Measurements from ENCODE around the gene MPHOSPH9. TPM values are rescaled to one million over a fixed set of nuclear protein-coding genes. Genes with fewer than 3 reads are reported as not detected.

Gene MPHOSPH9
- total and polyA plus RNA-seq, 2 of the 13 experiments (the other 11 are each of a cell fraction or from before 2014, with no cell fraction given) = 20.3 to 63.4 TPM

GRCh38 chr12:123232472-123232806 is 502 bp downstream of the MPHOSPH9 start (continued):
- 0 out of 2 replicates have a peak, but pooled peaks have one; percentile 60 for TF ChIP-seq ZNF280D (CRISPR knock-in tag; IDR thresholded peaks at IDR 0.05)
- TF ChIP-seq NR2F2 (IDR thresholded peaks at IDR 0.05; ENCODE audit: borderline replicate concordance, low read depth) = no peak
- no peak for TF ChIP-seq ZFP91 (CRISPR knock-in tag; IDR thresholded peaks at IDR 0.05; ENCODE audit: borderline replicate concordance)
- peak; percentile 21; the same call in 1 of the 2 replicates for TF ChIP-seq ZNF747 (CRISPR knock-in tag; IDR thresholded peaks at IDR 0.05; ENCODE audit: borderline replicate concordance)

GRCh38 chr12:123231931-123232330 is 1.0 kb downstream of the MPHOSPH9 start:
- peak overlapping the region; percentile 77 for H3K4me2 ChIP-seq (ENCODE audit: low read depth, low read length)
- peak overlapping the region; percentile 89 for H3K27ac ChIP-seq (ENCODE audit: extremely low read length, insufficient read depth, low read length)
- no peaks in the 10 kb centered on the region for H4K20me1 ChIP-seq (ENCODE audit: insufficient read depth, low read length)
- H3K79me2 ChIP-seq (ENCODE audit: insufficient read depth, low read length) = peaks cover 71% of the 10 kb centered on the region
- H3K4me3 ChIP-seq (replicated peaks in 1 of 3; ENCODE audit: insufficient read depth in 1 of 3, low read depth in 2 of 3, low read length in 3 of 3) = peak overlapping the region; percentile 71 to 95 (median 82)
- intact Hi-C loops (cut with micrococcal nuclease; ENCODE audit: unreplicated experiment) (loop anchor here (5.0 kb wide), 2 partner anchors 250 to 265 kb away; partner anchors contain the start of genes ABCB9 and ARL6IP4), in situ Hi-C loops (cut with HindIII; ENCODE audit: extremely low pct_ligation_motif_present, low pct_unique_long_range_greater_than_20kb) (loop anchor here (5.0 to 25.0 kb wide), 2 partner anchors 190 to 370 kb away; no protein-coding TSS in a partner anchor)
- H3K27me3 ChIP-seq (ENCODE audit: control insufficient read depth in 1 of 2, insufficient read depth in 2 of 2, low read length in 2 of 2) = no peaks in the 10 kb centered on the region; a peak in 1 of 5 replicates
- ChIA-PET CTCF (ENCODE audit: low intra/inter-chr PET ratio, low total read pairs) (no interaction called here), POLR2A (interaction anchor here (0.6 to 3.6 kb wide), 35 partner anchors 9 to 480 kb away, joined by 3 to 63 read pairs (median 8); partner anchors contain the start of genes ATP6V0A2, KMT5A, OGFOD2 and PITPNM2)
- WGBS (ENCODE audit: low lambda C conversion rate) = 17% methylated on average over 5 of the region's 5 CpGs
- peak overlapping the region; percentile 91 for H2AFZ ChIP-seq (ENCODE audit: low read length)
- DNase-seq (ENCODE audit: low spot score) = peak; percentile 30
- no TSS peak for BruUV-seq (replicated peaks)
- no peaks in the 10 kb centered on the region for H3K9me3 ChIP-seq (ENCODE audit: low read length)
- peaks cover 48% of the 10 kb centered on the region for H3K4me1 ChIP-seq (ENCODE audit: insufficient read depth, low read length)
- ATAC-seq = no peak
- peak; percentile 39 for FAIRE-seq
- peaks cover 0 to 14% of the 10 kb centered on the region in 2 experiments; a peak in 1 of 5 replicates for H3K36me3 ChIP-seq (replicated peaks in 1 of 2; ENCODE audit: control insufficient read depth in 1 of 2, insufficient read depth in 2 of 2, low read length in 2 of 2)
- TF ChIP-seq SP2 (CRISPR knock-in tag; IDR thresholded peaks at IDR 0.05) (no peak), GFI1 (CRISPR knock-in tag; IDR thresholded peaks at IDR 0.05; ENCODE audit: borderline replicate concordance) (0 out of 2 replicates have a peak, but pooled peaks have one; percentile 39), STAG1 (CRISPR knock-in tag; IDR thresholded peaks at IDR 0.05) (0 out of 2 replicates have a peak, but pooled peaks have one; percentile 6), TEF (CRISPR knock-in tag; IDR thresholded peaks at IDR 0.05) (no peak), SAP130 (CRISPR knock-in tag; IDR thresholded peaks at IDR 0.05; ENCODE audit: low read depth) (peak; percentile 10; the same call in 1 of the 2 replicates), NFIC (IDR thresholded peaks at IDR 0.05; ENCODE audit: low read length) (0 out of 2 replicates have a peak, but pooled peaks have one; percentile 25)
- peak overlapping the region; percentile 88 for H3K9ac ChIP-seq (ENCODE audit: insufficient read depth, low read depth, low read length)
